HepG2 (cell line): Measurements from ENCODE around the gene CUEDC2. TPM values are rescaled to one million over a fixed set of nuclear protein-coding genes. Genes with fewer than 3 reads are reported as not detected.
A peak's percentile ranks its signal among the peaks of the same experiment; 100 is the strongest.

ENCODE experiments used
- BRF2 ChIP-seq: sonication (generic); formaldehyde crosslinking; IDR thresholded peaks from 2 replicates; pipeline ENCODE4 v1.8.1; 2022; ENCODE audit warnings: mild to moderate bottlenecking, missing genetic modification reagents
- ELF3 ChIP-seq: IDR thresholded peaks from 2 replicates; pipeline ENCODE4 v1.6.1; 2016; ENCODE audit warnings: missing genetic modification reagents, missing compliant biosample characterization
- HBP1 ChIP-seq: IDR thresholded peaks from 2 replicates; pipeline ENCODE4 v1.6.1; 2016; ENCODE audit warnings: low read depth, control low read depth
- HNF1B ChIP-seq: sonication (generic); formaldehyde crosslinking; IDR thresholded peaks from 2 replicates; pipeline ENCODE4 v1.5.1; 2020; ENCODE audit warnings: mild to moderate bottlenecking, moderate library complexity, missing genetic modification reagents
- ISX ChIP-seq: sonication (generic); formaldehyde crosslinking; conservative IDR thresholded peaks from 2 replicates; pipeline ENCODE4 v1.5.0; 2020; ENCODE audit warnings: missing genetic modification reagents
- MYC ChIP-seq: sonication (generic); formaldehyde crosslinking; IDR thresholded peaks from 2 replicates; pipeline ENCODE4 v1.9.0; 2021; ENCODE audit warnings: missing genetic modification reagents, borderline replicate concordance
- NFRKB ChIP-seq: fragments of 450-650 bp; IDR thresholded peaks from 2 replicates; pipeline ENCODE4 v1.6.1; 2017
- PITX1 ChIP-seq: sonication (generic); formaldehyde crosslinking; IDR thresholded peaks from 2 replicates; pipeline ENCODE4 v1.5.1; 2020; ENCODE audit warnings: mild to moderate bottlenecking, missing genetic modification reagents
- POLR2AphosphoS5 ChIP-seq: IDR thresholded peaks from 2 replicates; pipeline ENCODE4 v1.6.1; 2012; ENCODE audit warnings: low read depth, low read length
- RBM22 ChIP-seq: fragments of 200-400 bp; formaldehyde crosslinking; optimal IDR thresholded peaks from 2 replicates; pipeline ENCODE3; 2017; ENCODE audit warnings: mild to moderate bottlenecking, low read length, moderate library complexity
- SIN3A ChIP-seq: IDR thresholded peaks from 2 replicates; pipeline ENCODE4 v1.6.1; 2011; ENCODE audit warnings: low read depth, mild to moderate bottlenecking, control low read depth, low read length, borderline replicate concordance
- TAF1 ChIP-seq: sonication (generic); formaldehyde crosslinking; IDR thresholded peaks from 2 replicates; pipeline ENCODE4 v1.4.0; 2020; ENCODE audit warnings: missing genetic modification reagents
- TAF15 ChIP-seq: fragments of 200-400 bp; formaldehyde crosslinking; IDR thresholded peaks from one replicate; pipeline ENCODE4 v1.6.1; 2018; ENCODE audit warnings: mild to moderate bottlenecking, low read depth, low read length; ENCODE audit not compliant: poor library complexity, severe bottlenecking
- TRIM24 ChIP-seq: sonication (generic); formaldehyde crosslinking; IDR thresholded peaks from 2 replicates; pipeline ENCODE4 v1.8.0; 2022; ENCODE audit warnings: mild to moderate bottlenecking, missing genetic modification reagents
- ZBTB38 ChIP-seq: sonication (generic); formaldehyde crosslinking; IDR thresholded peaks from 2 replicates; pipeline ENCODE4 v1.5.1; 2020; ENCODE audit warnings: mild to moderate bottlenecking, missing genetic modification reagents
- ZNF121 ChIP-seq: sonication (generic); formaldehyde crosslinking; IDR thresholded peaks from 2 replicates; pipeline ENCODE4 v1.5.0; 2020; ENCODE audit warnings: mild to moderate bottlenecking, missing genetic modification reagents
- ZNF225 ChIP-seq: sonication (generic); formaldehyde crosslinking; IDR thresholded peaks from 2 replicates; pipeline ENCODE4 v1.4.0; 2020; ENCODE audit warnings: mild to moderate bottlenecking, missing genetic modification reagents
- ZNF264 ChIP-seq: sonication (generic); formaldehyde crosslinking; IDR thresholded peaks from 2 replicates; pipeline ENCODE4 v1.4.0; 2020; ENCODE audit warnings: missing genetic modification reagents
- ZNF3 ChIP-seq: IDR thresholded peaks from 2 replicates; pipeline ENCODE4 v1.7.0; 2017; ENCODE audit warnings: inconsistent platforms
- ZNF414 ChIP-seq: sonication (generic); formaldehyde crosslinking; IDR thresholded peaks from 2 replicates; pipeline ENCODE4 v1.5.0; 2020; ENCODE audit warnings: missing genetic modification reagents
- ZNF431 ChIP-seq: sonication (generic); formaldehyde crosslinking; IDR thresholded peaks from 2 replicates; pipeline ENCODE4 v1.9.0; 2022; ENCODE audit warnings: missing genetic modification reagents, low read depth, mild to moderate bottlenecking, borderline replicate concordance
- ZNF740 ChIP-seq: sonication (generic); formaldehyde crosslinking; IDR thresholded peaks from 2 replicates; pipeline ENCODE4 v1.4.0; 2020; ENCODE audit warnings: missing genetic modification reagents
- ZNF761 ChIP-seq: sonication (generic); formaldehyde crosslinking; conservative IDR thresholded peaks from 2 replicates; pipeline ENCODE4 v1.4.0; 2020; ENCODE audit warnings: mild to moderate bottlenecking, missing genetic modification reagents
- ZNF790 ChIP-seq: sonication (generic); formaldehyde crosslinking; IDR thresholded peaks from 2 replicates; pipeline ENCODE4 v1.8.0; 2022; ENCODE audit warnings: missing genetic modification reagents, mild to moderate bottlenecking, borderline replicate concordance
- ZNF891 ChIP-seq: sonication (generic); formaldehyde crosslinking; IDR thresholded peaks from 2 replicates; pipeline ENCODE4 v1.5.0; 2020; ENCODE audit warnings: mild to moderate bottlenecking, missing genetic modification reagents
- polyA plus RNA-seq, 8 experiments: library from polyadenylated mRNA; depleted of rRNA in 3 of 8; stranded (reverse) in 7 of 8; unstranded in 1 of 8; fragments of >200 nt; fragmentation: Illumina TruSeq in 4 of 8; extraction: Trizol in 4 of 8; gene quantifications; 2 replicates each; pipeline versions ENCODE4 v1.2.1 to v1.2.3, GENCODE V29; 2011 to 2016; ENCODE audit warnings: low read depth in 4 of 8, missing spikeins in 1 of 8, mixed read lengths in 1 of 8; ENCODE audit not compliant: insufficient read depth in 1 of 8
- total RNA-seq, 5 experiments: library from RNA; depleted of rRNA; stranded (reverse); fragments of >200 nt; fragmentation: Illumina TruSeq; extraction: Trizol; gene quantifications; 2 replicates each; pipeline ENCODE4 v1.2.3, GENCODE V29; 2016; ENCODE audit warnings: low read depth in 1 of 5

CUEDC2 gene
- total and polyA plus RNA-seq, 2 of the 13 experiments (the other 11 are each of a cell fraction or from before 2014, with no cell fraction given), result 13.1 to 18.4 TPM

- TF ChIP-seq HBP1 (CRISPR knock-in tag) (no peak), ZNF891 (no peak), ZNF431 (CRISPR knock-in tag) (peak; percentile 69; the same call in 1 of the 2 replicates), PITX1 (no peak; the same call in 1 of the 2 replicates), ZNF264 (CRISPR knock-in tag) (no peak), ZNF3 (CRISPR knock-in tag) (no peak), ZNF761 (no peak), ZBTB38 (CRISPR knock-in tag) (no peak; the same call in 1 of the 2 replicates), BRF2 (CRISPR knock-in tag) (peak; percentile 19; the same call in 1 of the 2 replicates), ZNF121 (peak; percentile 19), TAF15 (no peak), TAF1 (CRISPR knock-in tag) (0 out of 2 replicates have a peak, but pooled peaks have one; percentile 46), ZNF225 (CRISPR knock-in tag) (no peak), ZNF790 (CRISPR knock-in tag) (0 out of 2 replicates have a peak, but pooled peaks have one; percentile 60), SIN3A (peak; percentile 85; the same call in 1 of the 2 replicates), ZNF414 (no peak), RBM22 (no peak), NFRKB (no peak), ISX (CRISPR knock-in tag) (0 out of 2 replicates have a peak, but pooled peaks have one; percentile 38), MYC (CRISPR knock-in tag) (peak; percentile 39; the same call in 1 of the 2 replicates), ZNF740 (no peak), HNF1B (CRISPR knock-in tag) (peak; percentile 15; the same call in 1 of the 2 replicates), POLR2AphosphoS5 (peak; percentile 41), ELF3 (CRISPR knock-in tag) (peak; percentile 91), TRIM24 (CRISPR knock-in tag) (no peak)
These were observed 38.1 kb downstream of the CUEDC2 start (continued) for GRCh38 chr10:102394079-102394800.
